ENCODE results near the gene TAS2R40. TPM values are rescaled to one million over a fixed set of nuclear protein-coding genes. Genes with fewer than 3 reads are reported as not detected.

The TAS2R40 gene
- polyA plus RNA-seq, 3 donors, result 0.54 TPM; not detected in 2

DNA sequence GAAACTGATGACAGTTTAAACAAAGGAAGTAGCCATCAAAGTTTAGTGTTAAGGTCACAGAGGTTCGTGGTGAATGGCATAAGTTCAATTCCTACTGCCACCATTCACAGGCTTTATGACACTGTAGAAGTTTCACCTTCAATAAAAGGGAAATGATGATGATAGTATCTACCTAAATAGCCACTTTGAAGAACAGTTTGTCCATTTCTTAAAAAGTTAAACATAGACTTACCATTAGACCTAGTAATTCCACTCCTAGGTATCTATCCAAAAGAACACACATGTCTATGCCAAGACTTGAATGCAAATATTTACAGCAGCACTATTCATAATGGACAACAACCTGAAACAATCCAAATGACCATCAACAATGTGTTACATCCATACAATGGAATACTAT, 22.5 kb downstream of the TAS2R40 start:
- no peaks in the 10 kb centered on the region for H3K9me3 ChIP-seq (replicated peaks in 1 of 2; ENCODE audit: control insufficient read depth in 1 of 2, insufficient read depth in 1 of 2, low read length in 2 of 2)
- Mint-ChIP-seq H3K4me3 (no peak overlapping the region), H3K27ac (peak overlapping the region in 6 of 7 donors; percentile 51 to 88 (median 78)), H3K9me3 (peaks cover 0 to 4% (median 0%) of the 10 kb centered on the region in 7 donors), H3K27me3 (ENCODE audit: low read depth in 3 of 3) (peaks cover 0 to 1% (median 0%) of the 10 kb centered on the region in 3 donors), H3K36me3 (no peaks in the 10 kb centered on the region), H3K4me1 (peaks cover 77% of the 10 kb centered on the region)
- TF ChIP-seq, protein P1, sequence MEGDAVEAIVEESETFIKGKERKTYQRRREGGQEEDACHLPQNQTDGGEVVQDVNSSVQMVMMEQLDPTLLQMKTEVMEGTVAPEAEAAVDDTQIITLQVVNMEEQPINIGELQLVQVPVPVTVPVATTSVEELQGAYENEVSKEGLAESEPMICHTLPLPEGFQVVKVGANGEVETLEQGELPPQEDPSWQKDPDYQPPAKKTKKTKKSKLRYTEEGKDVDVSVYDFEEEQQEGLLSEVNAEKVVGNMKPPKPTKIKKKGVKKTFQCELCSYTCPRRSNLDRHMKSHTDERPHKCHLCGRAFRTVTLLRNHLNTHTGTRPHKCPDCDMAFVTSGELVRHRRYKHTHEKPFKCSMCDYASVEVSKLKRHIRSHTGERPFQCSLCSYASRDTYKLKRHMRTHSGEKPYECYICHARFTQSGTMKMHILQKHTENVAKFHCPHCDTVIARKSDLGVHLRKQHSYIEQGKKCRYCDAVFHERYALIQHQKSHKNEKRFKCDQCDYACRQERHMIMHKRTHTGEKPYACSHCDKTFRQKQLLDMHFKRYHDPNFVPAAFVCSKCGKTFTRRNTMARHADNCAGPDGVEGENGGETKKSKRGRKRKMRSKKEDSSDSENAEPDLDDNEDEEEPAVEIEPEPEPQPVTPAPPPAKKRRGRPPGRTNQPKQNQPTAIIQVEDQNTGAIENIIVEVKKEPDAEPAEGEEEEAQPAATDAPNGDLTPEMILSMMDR (IDR thresholded peaks at IDR 0.05), result no peak
- H3K36me3 ChIP-seq (replicated peaks in 1 of 2; ENCODE audit: control insufficient read depth in 1 of 2, insufficient read depth in 2 of 2, low read length in 2 of 2), result no peaks in the 10 kb centered on the region
- peak overlapping the region in 1 of 2 donors; percentile 87 for H3K27ac ChIP-seq (ENCODE audit: low read depth in 1 of 2, low read length in 2 of 2)
- H3K9ac ChIP-seq (ENCODE audit: insufficient read depth, low read length, poor library complexity, severe bottlenecking), result no peak overlapping the region
- no CpG with 5 or more reads among the region's 1 CpG for WGBS (ENCODE audit: insufficient coverage)
- no peak overlapping the region for H3K4me2 ChIP-seq (replicated peaks; ENCODE audit: extremely low read depth, low read length, poor library complexity, severe bottlenecking)
- H3K4me3 ChIP-seq (replicated peaks in 1 of 3; ENCODE audit: low read depth in 2 of 3, low read length in 3 of 3), result peak overlapping the region in 1 of 3 experiments; percentile 52
- DNase-seq, result no peak
- H2AFZ ChIP-seq (ENCODE audit: insufficient read depth, low read depth, low read length, poor library complexity, severe bottlenecking), result no peak overlapping the region
- no peaks in the 10 kb centered on the region for H3K27me3 ChIP-seq (ENCODE audit: control insufficient read depth in 2 of 2, insufficient read depth in 2 of 2, low read length in 2 of 2)
- no peaks in the 10 kb centered on the region for H3K79me2 ChIP-seq (ENCODE audit: insufficient read depth, low read length)
- H4K20me1 ChIP-seq (ENCODE audit: insufficient read depth, low read length), result no peaks in the 10 kb centered on the region
- intact Hi-C loops (cut with micrococcal nuclease), result loop anchor here in 1 of 2 donors (5.0 to 10.0 kb wide), 3 partner anchors 43 to 170 kb away; partner anchors contain the start of genes CASP2 and ZYX
- H3K4me1 ChIP-seq (ENCODE audit: control insufficient read depth in 1 of 2, insufficient read depth in 2 of 2, low read length in 2 of 2), result peaks cover 70 to 95% of the 10 kb centered on the region in 2 donors

DNA sequence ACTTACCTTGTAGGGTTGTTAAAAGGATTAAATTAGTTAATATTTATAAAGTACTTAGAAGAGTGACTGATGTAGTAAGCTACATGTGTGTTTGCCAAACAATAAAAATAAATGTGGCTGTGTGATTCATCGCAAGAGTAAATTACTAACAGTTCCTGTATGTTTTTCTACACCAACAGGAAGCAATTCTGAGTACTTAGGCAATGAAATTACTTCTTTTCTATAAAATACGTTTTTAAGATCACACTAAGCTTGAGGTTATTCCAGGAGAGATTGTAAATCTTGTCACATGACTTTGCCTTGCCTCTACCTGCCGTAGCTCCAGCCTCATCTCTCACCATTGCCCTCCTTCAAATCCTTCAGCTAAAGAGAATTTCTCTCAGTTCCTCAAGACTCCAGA, 23.3 kb downstream of the TAS2R40 start:
- intact Hi-C loops (cut with micrococcal nuclease), result loop anchor here (5.0 to 10.0 kb wide), 2 partner anchors 57 to 170 kb away; no protein-coding TSS in a partner anchor
- Histone ChIP-seq H3K9ac (ENCODE audit: insufficient read depth, low read length, poor library complexity, severe bottlenecking) (no peak overlapping the region), H3K79me2 (ENCODE audit: insufficient read depth, low read length) (no peaks in the 10 kb centered on the region), H3K4me2 (replicated peaks; ENCODE audit: extremely low read depth, low read length, poor library complexity, severe bottlenecking) (peak overlapping the region; percentile 57), H3K4me3 (replicated peaks in 1 of 3; ENCODE audit: low read depth in 2 of 3, low read length in 3 of 3) (peak overlapping the region in 1 of 3 experiments; percentile 52), H3K4me1 (ENCODE audit: control insufficient read depth in 1 of 2, insufficient read depth in 2 of 2, low read length in 2 of 2) (peaks cover 70 to 94% of the 10 kb centered on the region in 2 donors), H4K20me1 (ENCODE audit: insufficient read depth, low read length) (no peaks in the 10 kb centered on the region), H3K36me3 (replicated peaks in 1 of 2; ENCODE audit: control insufficient read depth in 1 of 2, insufficient read depth in 2 of 2, low read length in 2 of 2) (no peaks in the 10 kb centered on the region), H2AFZ (ENCODE audit: insufficient read depth, low read depth, low read length, poor library complexity, severe bottlenecking) (no peak overlapping the region), H3K9me3 (replicated peaks in 1 of 2; ENCODE audit: control insufficient read depth in 1 of 2, insufficient read depth in 1 of 2, low read length in 2 of 2) (no peaks in the 10 kb centered on the region), H3K27ac (ENCODE audit: low read depth in 1 of 2, low read length in 2 of 2) (peak overlapping the region; percentile 34 to 87), H3K27me3 (ENCODE audit: control insufficient read depth in 2 of 2, insufficient read depth in 2 of 2, low read length in 2 of 2) (no peaks in the 10 kb centered on the region)
- peaks cover 78% of the 10 kb centered on the region for H3K4me1 Mint-ChIP-seq
- H3K9me3 Mint-ChIP-seq, result peaks cover 0 to 4% (median 0%) of the 10 kb centered on the region in 7 donors
- peak; percentile 53 to 82 (median 70) for DNase-seq
- H3K27ac Mint-ChIP-seq, result peak overlapping the region; percentile 74 to 95 (median 88)
- TF ChIP-seq, protein P1 (IDR thresholded peaks at IDR 0.05), result no peak
- H3K4me3 Mint-ChIP-seq, result peak overlapping the region; percentile 25 to 65
- peaks cover 0 to 1% (median 0%) of the 10 kb centered on the region in 3 donors for H3K27me3 Mint-ChIP-seq (ENCODE audit: low read depth in 3 of 3)
- 63% methylated on average over 1 of the region's 3 CpGs for WGBS (ENCODE audit: insufficient coverage)
- H3K36me3 Mint-ChIP-seq, result no peaks in the 10 kb centered on the region

Data from CD14-positive monocyte (primary cell).